HepG2 (cell line): ENCODE data around the gene CNTFR. TPM values are rescaled to one million over a fixed set of nuclear protein-coding genes. Genes with fewer than 3 reads are reported as not detected.

Source experiments
- CREBL2 ChIP-seq: sonication (generic); formaldehyde crosslinking; IDR thresholded peaks from 2 replicates; pipeline ENCODE4 v1.8.1; 2023; ENCODE audit warnings: missing genetic modification reagents, mild to moderate bottlenecking, borderline replicate concordance
- HNF1B ChIP-seq: sonication (generic); formaldehyde crosslinking; IDR thresholded peaks from 2 replicates; pipeline ENCODE4 v1.5.1; 2020; ENCODE audit warnings: mild to moderate bottlenecking, moderate library complexity, missing genetic modification reagents
- HNRNPUL1 ChIP-seq: fragments of 200-400 bp; formaldehyde crosslinking; IDR thresholded peaks from 2 replicates; pipeline ENCODE4 v1.6.1; 2017; ENCODE audit warnings: low read depth, mild to moderate bottlenecking, low read length, moderate library complexity
- KAT7 ChIP-seq: IDR thresholded peaks from 2 replicates; pipeline ENCODE4 v1.6.1; 2018; ENCODE audit warnings: borderline replicate concordance, missing compliant biosample characterization
- KMT2B ChIP-seq: IDR thresholded peaks from 2 replicates; pipeline ENCODE4 v1.6.1; 2016; ENCODE audit warnings: missing genetic modification reagents, missing compliant biosample characterization
- MATR3 ChIP-seq: sonication (generic); formaldehyde crosslinking; IDR thresholded peaks from 2 replicates; pipeline ENCODE4 v1.4.0; 2020; ENCODE audit warnings: missing genetic modification reagents
- ONECUT2 ChIP-seq: sonication (generic); formaldehyde crosslinking; IDR thresholded peaks from 2 replicates; pipeline ENCODE4 v1.4.0; 2020; ENCODE audit warnings: missing genetic modification reagents
- PHF20 ChIP-seq: sonication (generic); formaldehyde crosslinking; IDR thresholded peaks from 2 replicates; pipeline ENCODE4 v1.5.0; 2020; ENCODE audit warnings: mild to moderate bottlenecking, missing genetic modification reagents
- SMAD1 ChIP-seq: sonication (generic); formaldehyde crosslinking; IDR thresholded peaks from 2 replicates; pipeline ENCODE4 v1.4.0; 2020; ENCODE audit warnings: missing genetic modification reagents, low read depth, mild to moderate bottlenecking, borderline replicate concordance
- SRSF9 ChIP-seq: fragments of 200-400 bp; formaldehyde crosslinking; IDR thresholded peaks from 2 replicates; pipeline ENCODE4 v1.6.1; 2018; ENCODE audit warnings: borderline replicate concordance, mild to moderate bottlenecking, low read depth, low read length; ENCODE audit not compliant: insufficient read depth, poor library complexity, severe bottlenecking
- TCF12 ChIP-seq, 2 experiments: fragments of 450-650 bp in 1 of 2; sonication (generic) in 1 of 2; formaldehyde crosslinking in 1 of 2; IDR thresholded peaks; 2 replicates each; pipeline versions ENCODE4 v1.6.1 to v1.8.0; 2017 to 2022; ENCODE audit warnings: antibody characterized with exemption in 1 of 2, mild to moderate bottlenecking in 1 of 2, missing genetic modification reagents in 1 of 2, moderate library complexity in 1 of 2
- ZBTB44 ChIP-seq: sonication (generic); formaldehyde crosslinking; IDR thresholded peaks from 2 replicates; pipeline ENCODE4 v1.4.0; 2020; ENCODE audit warnings: missing genetic modification reagents
- ZFAT ChIP-seq: sonication (generic); formaldehyde crosslinking; conservative IDR thresholded peaks from 2 replicates; pipeline ENCODE4 v1.8.1; 2023; ENCODE audit warnings: missing genetic modification reagents, inconsistent platforms
- ZNF251 ChIP-seq: sonication (generic); formaldehyde crosslinking; IDR thresholded peaks from 2 replicates; pipeline ENCODE4 v1.9.0; 2021; ENCODE audit warnings: mild to moderate bottlenecking, missing genetic modification reagents
- ZNF280B ChIP-seq: sonication (generic); formaldehyde crosslinking; IDR thresholded peaks from 2 replicates; pipeline ENCODE4 v1.5.0; 2020; ENCODE audit warnings: missing genetic modification reagents, mild to moderate bottlenecking, borderline replicate concordance
- ZNF552 ChIP-seq: sonication (generic); formaldehyde crosslinking; IDR thresholded peaks from 2 replicates; pipeline ENCODE4 v1.9.0; 2022; ENCODE audit warnings: missing genetic modification reagents, mild to moderate bottlenecking, borderline replicate concordance
- ZNF569 ChIP-seq: sonication (generic); formaldehyde crosslinking; IDR thresholded peaks from 2 replicates; pipeline ENCODE4 v1.5.0; 2020; ENCODE audit warnings: mild to moderate bottlenecking, missing genetic modification reagents, moderate library complexity, borderline replicate concordance
- ZNF704 ChIP-seq: sonication (generic); formaldehyde crosslinking; IDR thresholded peaks from 2 replicates; pipeline ENCODE4 v1.8.1; 2023; ENCODE audit warnings: mild to moderate bottlenecking, inconsistent platforms, moderate library complexity, missing genetic modification reagents, borderline replicate concordance
- ZNF780A ChIP-seq: sonication (generic); formaldehyde crosslinking; IDR thresholded peaks from 2 replicates; pipeline ENCODE4 v1.8.0; 2022; ENCODE audit warnings: mild to moderate bottlenecking, missing genetic modification reagents, moderate library complexity
- ZSCAN29 ChIP-seq: sonication (generic); formaldehyde crosslinking; conservative IDR thresholded peaks from 2 replicates; pipeline ENCODE4 v1.4.0; 2020; ENCODE audit warnings: mild to moderate bottlenecking, missing genetic modification reagents
- polyA plus RNA-seq, 8 experiments: library from polyadenylated mRNA; depleted of rRNA in 3 of 8; stranded (reverse) in 7 of 8; unstranded in 1 of 8; fragments of >200 nt; fragmentation: Illumina TruSeq in 4 of 8; extraction: Trizol in 4 of 8; gene quantifications; 2 replicates each; pipeline versions ENCODE4 v1.2.1 to v1.2.3, GENCODE V29; 2011 to 2016; ENCODE audit warnings: low read depth in 4 of 8, missing spikeins in 1 of 8, mixed read lengths in 1 of 8; ENCODE audit not compliant: insufficient read depth in 1 of 8
- total RNA-seq, 5 experiments: library from RNA; depleted of rRNA; stranded (reverse); fragments of >200 nt; fragmentation: Illumina TruSeq; extraction: Trizol; gene quantifications; 2 replicates each; pipeline ENCODE4 v1.2.3, GENCODE V29; 2016; ENCODE audit warnings: low read depth in 1 of 5

CNTFR gene
- total and polyA plus RNA-seq, 2 of the 13 experiments (the other 11 are each of a cell fraction or from before 2014, with no cell fraction given): not detected

GRCh38 chr9:34611811-34612787, 22.6 kb upstream of the CNTFR start, which contains the start of gene RPP25L (continued):
- TF ChIP-seq CREBL2 (CRISPR knock-in tag): no peak
- no peak for TF ChIP-seq ZNF280B (CRISPR knock-in tag)
- no peak for TF ChIP-seq HNF1B (CRISPR knock-in tag)
- no peak for TF ChIP-seq ONECUT2 (CRISPR knock-in tag)
- TF ChIP-seq ZBTB44 (CRISPR knock-in tag): no peak
- no peak for TF ChIP-seq TCF12 (IDR thresholded peaks at IDR 0.05)
- no peak for TF ChIP-seq TCF12 (CRISPR knock-in tag; IDR thresholded peaks at IDR 0.05)
- no peak for TF ChIP-seq HNRNPUL1
- no peak for TF ChIP-seq ZNF704 (CRISPR knock-in tag)
- TF ChIP-seq ZFAT (CRISPR knock-in tag): no peak
- TF ChIP-seq ZSCAN29 (CRISPR knock-in tag): no peak; the same call in 1 of the 2 replicates
- TF ChIP-seq SMAD1 (CRISPR knock-in tag): no peak
- TF ChIP-seq PHF20 (CRISPR knock-in tag): no peak
- no peak for TF ChIP-seq KAT7 (CRISPR knock-in tag)
- TF ChIP-seq MATR3 (CRISPR knock-in tag): no peak
- TF ChIP-seq ZNF569 (CRISPR knock-in tag): no peak
- 0 out of 2 replicates have a peak, but pooled peaks have one; percentile 51 for TF ChIP-seq KMT2B (CRISPR knock-in tag)
- no peak for TF ChIP-seq ZNF780A
- no peak for TF ChIP-seq ZNF251 (CRISPR knock-in tag)
- TF ChIP-seq ZNF552 (CRISPR knock-in tag): no peak
- no peak for TF ChIP-seq SRSF9
